GM12878 (cell line): ENCODE data around the gene OPN1SW. TPM values are rescaled to one million over a fixed set of nuclear protein-coding genes. Genes with fewer than 3 reads are reported as not detected.

Experiments
- ATAC-seq: fragments of 200-7000 bp; cut with Tn5 transposase; 3 replicates; pipeline ENCODE4 v1.9.1; 2020; ENCODE audit warnings: mild to moderate bottlenecking, moderate library complexity
- BruUV-seq: library from RNA; stranded (reverse); fragments of 400-500 nt; replicated peaks from 2 replicates; lab custom pipeline; 2021; lab: Mats Ljungman, UMichigan
- CTCF ChIA-PET: fragments of 300-600 bp; sonication (Branson Sonifier 250); formaldehyde crosslinking; extraction: SDS; loops from one replicate; lab custom pipeline; 2021; ENCODE audit warnings: inconsistent platforms; lab: Yijun Ruan, JAX
- POLR2A ChIA-PET: fragments of 350-600 bp; formaldehyde crosslinking; extraction: SDS; loops from one replicate; lab custom pipeline; 2021; ENCODE audit warnings: inconsistent platforms; lab: Charles Lee
- RAD21 ChIA-PET: fragments of 300-600 bp; sonication (Branson Sonifier 250); formaldehyde crosslinking; loops from one replicate; lab custom pipeline; 2023; ENCODE audit warnings: antibody characterized with exemption; ENCODE audit not compliant: unreplicated experiment; lab: Charles Lee
- SMC1A ChIA-PET: fragments of 300-600 bp; sonication (Branson Sonifier 250); formaldehyde crosslinking; loops from one replicate; lab custom pipeline; 2023; ENCODE audit not compliant: unreplicated experiment, uncharacterized antibody; lab: Charles Lee
- DNase-seq: peaks from one replicate; pipeline ENCODE4 v3.0.0-alpha.2; 2011; ENCODE audit warnings: low read depth, low spot score
- FAIRE-seq: peaks from 3 replicates; lab custom pipeline; 2011; peaks lifted over from hg19 to GRCh38; lab: Jason Lieb, UNC
- H2AFZ ChIP-seq: 2 replicates; pipeline ENCODE4 v1.6.0; 2011; ENCODE audit warnings: low read depth, low read length, control low read depth; ENCODE audit not compliant: control insufficient read depth
- H3K27ac ChIP-seq: 2 replicates; pipeline ENCODE4 v1.5.1; 2011; ENCODE audit warnings: control low read depth; ENCODE audit not compliant: control insufficient read depth, insufficient read depth
- H3K27me3 ChIP-seq, 2 experiments: replicated peaks in 1 of 2; 2 replicates each; pipeline versions ENCODE4 v1.6.0 to v1.6.1; 2011; ENCODE audit warnings: low read length in 1 of 2; ENCODE audit not compliant: control insufficient read depth in 2 of 2, insufficient read depth in 2 of 2
- H3K36me3 ChIP-seq, 2 experiments: 2 replicates each; pipeline ENCODE4 v1.5.1; 2011; ENCODE audit warnings: low read length in 1 of 2; ENCODE audit not compliant: control insufficient read depth in 2 of 2, insufficient read depth in 2 of 2
- H3K4me1 ChIP-seq: 2 replicates; pipeline ENCODE4 v1.6.1; 2011; ENCODE audit warnings: mild to moderate bottlenecking, low read length, moderate library complexity, mixed read lengths; ENCODE audit not compliant: control insufficient read depth, insufficient read depth
- H3K4me2 ChIP-seq: 2 replicates; pipeline ENCODE4 v1.6.0; 2011; ENCODE audit warnings: control low read depth; ENCODE audit not compliant: control insufficient read depth, insufficient read depth
- H3K4me3 ChIP-seq: fragments of 200-600 bp; sonication (generic); 2 replicates; pipeline ENCODE4 v1.5.1; 2016
- H3K79me2 ChIP-seq: 2 replicates; pipeline ENCODE4 v1.6.0; 2011; ENCODE audit warnings: low read length; ENCODE audit not compliant: control insufficient read depth, insufficient read depth
- H3K9ac ChIP-seq: 2 replicates; pipeline ENCODE4 v1.8.0; 2011; ENCODE audit warnings: low read length, control low read depth, mixed read lengths; ENCODE audit not compliant: control insufficient read depth, insufficient read depth
- H3K9me3 ChIP-seq: replicated peaks from 3 replicates; pipeline ENCODE4 v1.5.1; 2011; ENCODE audit warnings: mild to moderate bottlenecking, low read length; ENCODE audit not compliant: control insufficient read depth, insufficient read depth
- H4K20me1 ChIP-seq: 2 replicates; pipeline ENCODE4 v1.6.0; 2011; ENCODE audit not compliant: control insufficient read depth, insufficient read depth
- SMAD5 ChIP-seq: IDR thresholded peaks from 2 replicates; pipeline ENCODE4 v1.6.1; 2016; ENCODE audit warnings: antibody characterized with exemption, low read depth
- STAT1 ChIP-seq: fragments of 450-650 bp; conservative IDR thresholded peaks from 2 replicates; pipeline ENCODE4 v1.6.1; 2014; ENCODE audit warnings: antibody characterized with exemption, mild to moderate bottlenecking
- WGBS: methylation state at CpG from one replicate; pipeline ENCODE4 v1.1.6; 2016; ENCODE audit warnings: low lambda C conversion rate; ENCODE audit not compliant: insufficient replicate concordance, insufficient coverage; ENCODE audit errors: missing lambda C conversion rate; 5-methylcytosine and 5-hydroxymethylcytosine counted together
- in situ Hi-C: fragments of 300-500 bp; cut with MboI; formaldehyde crosslinking; loops from 9 replicates; pipeline ENCODE4 v1.14.3; 2018; ENCODE audit warnings: mixed read lengths
- intact Hi-C: fragments of 100-400 bp; cut with micrococcal nuclease; formaldehyde crosslinking; loops from one replicate; pipeline ENCODE4 v1.14.2; 2022; ENCODE audit not compliant: unreplicated experiment
- polyA plus RNA-seq, 11 experiments: library from polyadenylated mRNA; depleted of rRNA in 4 of 11; unstranded in 6 of 11; stranded (reverse) in 5 of 11; fragments of >200 nt; fragmentation: Nextera tagmentation in 4 of 11; fragmentation: Illumina TruSeq in 1 of 11; extraction: Ambion mirVana in 4 of 11; extraction: Trizol in 1 of 11; gene quantifications; 1 replicate in 1 of 11; 2 replicates in 10 of 11; pipeline versions ENCODE4 v1.2.1 to v1.2.3, GENCODE V29; 2011 to 2016; ENCODE audit warnings: inconsistent platforms in 2 of 11, missing spikeins in 2 of 11, low read depth in 1 of 11
- total RNA-seq, 4 experiments: library from RNA; depleted of rRNA in 3 of 4; stranded (reverse); fragments of >200 nt in 3 of 4; fragmentation: Illumina TruSeq in 1 of 4; extraction: Trizol in 1 of 4; gene quantifications; 2 replicates each; pipeline versions ENCODE4 v1.2.1 to v1.2.3, GENCODE V29; 2013 to 2021
- TF ChIP-seq, protein P1 (sequence below): IDR thresholded peaks from 2 replicates; pipeline ENCODE4 v1.6.1; 2012; ENCODE audit warnings: low read depth, low read length, improper control_type of control experiment

OPN1SW gene
- total and polyA plus RNA-seq, 10 of the 15 experiments (the other 5 are each of a cell fraction or from before 2014, with no cell fraction given), result 0.11 to 0.35 (median 0.19) TPM; not detected in 6

- ATAC-seq (no peak), FAIRE-seq (no peak), DNase-seq (no peak)
- 66% methylated on average over 8 of the region's 8 CpGs for WGBS
- no peaks in the 10 kb centered on the region for H3K4me1 ChIP-seq
- no peaks in the 10 kb centered on the region for H3K36me3 ChIP-seq
- intact Hi-C loops (no loop called here), in situ Hi-C loops (no loop called here)
- no peaks in the 10 kb centered on the region for H3K9me3 ChIP-seq
- SMC1A ChIA-PET, result interaction anchor here (1.4 kb wide), 1 partner anchor 16 kb away, joined by 5 read pairs; no protein-coding TSS in a partner anchor
- H3K4me2 ChIP-seq, result no peak overlapping the region
- TF ChIP-seq, protein P1, sequence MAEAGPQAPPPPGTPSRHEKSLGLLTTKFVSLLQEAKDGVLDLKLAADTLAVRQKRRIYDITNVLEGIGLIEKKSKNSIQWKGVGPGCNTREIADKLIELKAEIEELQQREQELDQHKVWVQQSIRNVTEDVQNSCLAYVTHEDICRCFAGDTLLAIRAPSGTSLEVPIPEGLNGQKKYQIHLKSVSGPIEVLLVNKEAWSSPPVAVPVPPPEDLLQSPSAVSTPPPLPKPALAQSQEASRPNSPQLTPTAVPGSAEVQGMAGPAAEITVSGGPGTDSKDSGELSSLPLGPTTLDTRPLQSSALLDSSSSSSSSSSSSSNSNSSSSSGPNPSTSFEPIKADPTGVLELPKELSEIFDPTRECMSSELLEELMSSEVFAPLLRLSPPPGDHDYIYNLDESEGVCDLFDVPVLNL, result no peak
- no peak for TF ChIP-seq SMAD5
- H3K27ac ChIP-seq, result no peak overlapping the region
- no peak overlapping the region for H3K9ac ChIP-seq
- H3K4me3 ChIP-seq, result no peak overlapping the region
- no peaks in the 10 kb centered on the region for H4K20me1 ChIP-seq
- RAD21 ChIA-PET, result interaction anchor here (1.4 kb wide), 1 partner anchor 77 kb away, joined by 5 read pairs; no protein-coding TSS in a partner anchor
- CTCF ChIA-PET, result interaction anchor here (0.9 kb wide), 1 partner anchor 211 kb away, joined by 3 read pairs; no protein-coding TSS in a partner anchor
- BruUV-seq, result no TSS peak
- no peak overlapping the region for H2AFZ ChIP-seq
- POLR2A ChIA-PET, result no interaction called here
- no peaks in the 10 kb centered on the region for H3K27me3 ChIP-seq
- no peaks in the 10 kb centered on the region for H3K79me2 ChIP-seq
Measured at GRCh38 chr7:128807191-128807590, 31.6 kb upstream of the OPN1SW start.

- RAD21 ChIA-PET, result no interaction called here
- WGBS, result 78% methylated on average over 5 of the region's 5 CpGs
Measured at GRCh38 chr7:128805225-128805624, 29.6 kb upstream of the OPN1SW start.

More at GRCh38 chr7:128805225-128805624, 29.6 kb upstream of the OPN1SW start:
- peak; percentile 27 for FAIRE-seq
- H3K9me3 ChIP-seq, result no peaks in the 10 kb centered on the region
- H2AFZ ChIP-seq, result no peak overlapping the region
- no peaks in the 10 kb centered on the region for H3K4me1 ChIP-seq
- ChIA-PET CTCF (no interaction called here), SMC1A (interaction anchor here (1.2 to 1.3 kb wide), 2 partner anchors 25 to 58 kb away, joined by 3 read pairs; partner anchors contain the start of gene ATP6V1F), POLR2A (no interaction called here)
- no peak overlapping the region for H3K27ac ChIP-seq
- DNase-seq, result no peak
- no peaks in the 10 kb centered on the region for H4K20me1 ChIP-seq
- no peaks in the 10 kb centered on the region for H3K36me3 ChIP-seq
- H3K79me2 ChIP-seq, result no peaks in the 10 kb centered on the region
- intact Hi-C loops, result no loop called here
- in situ Hi-C loops, result no loop called here
- no peak for ATAC-seq
- H3K27me3 ChIP-seq, result no peaks in the 10 kb centered on the region
- no peak overlapping the region for H3K4me3 ChIP-seq
- H3K4me2 ChIP-seq, result no peak overlapping the region
- BruUV-seq, result no TSS peak
- no peak for TF ChIP-seq STAT1
- H3K9ac ChIP-seq, result no peak overlapping the region
